Measurements from ENCODE around the gene RBM38.

GRCh38 chr20:57409316-57409671 lies 18.1 kb downstream of the RBM38 start:
- TF ChIP-seq, protein P1, sequence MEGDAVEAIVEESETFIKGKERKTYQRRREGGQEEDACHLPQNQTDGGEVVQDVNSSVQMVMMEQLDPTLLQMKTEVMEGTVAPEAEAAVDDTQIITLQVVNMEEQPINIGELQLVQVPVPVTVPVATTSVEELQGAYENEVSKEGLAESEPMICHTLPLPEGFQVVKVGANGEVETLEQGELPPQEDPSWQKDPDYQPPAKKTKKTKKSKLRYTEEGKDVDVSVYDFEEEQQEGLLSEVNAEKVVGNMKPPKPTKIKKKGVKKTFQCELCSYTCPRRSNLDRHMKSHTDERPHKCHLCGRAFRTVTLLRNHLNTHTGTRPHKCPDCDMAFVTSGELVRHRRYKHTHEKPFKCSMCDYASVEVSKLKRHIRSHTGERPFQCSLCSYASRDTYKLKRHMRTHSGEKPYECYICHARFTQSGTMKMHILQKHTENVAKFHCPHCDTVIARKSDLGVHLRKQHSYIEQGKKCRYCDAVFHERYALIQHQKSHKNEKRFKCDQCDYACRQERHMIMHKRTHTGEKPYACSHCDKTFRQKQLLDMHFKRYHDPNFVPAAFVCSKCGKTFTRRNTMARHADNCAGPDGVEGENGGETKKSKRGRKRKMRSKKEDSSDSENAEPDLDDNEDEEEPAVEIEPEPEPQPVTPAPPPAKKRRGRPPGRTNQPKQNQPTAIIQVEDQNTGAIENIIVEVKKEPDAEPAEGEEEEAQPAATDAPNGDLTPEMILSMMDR (IDR thresholded peaks at IDR 0.05) = no peak
- TF ChIP-seq POLR2A (IDR thresholded peaks at IDR 0.05) = no peak

All from Peyer's patch (tissue), 4 donors.